NCI-H748 (cell line): Measurements from ENCODE around the gene ARHGAP8.
"Not testable (repeated sequence)": the region's sequence is repeated elsewhere in the genome, so short reads cannot be mapped to it uniquely, and the experiment has no call there.

ENCODE experiments used
- DNase-seq: peaks from one replicate; lab custom pipeline; 2025; ENCODE audit not compliant: unreplicated experiment; lab: John Stamatoyannopoulos, UW

Gene ARHGAP8

DNA sequence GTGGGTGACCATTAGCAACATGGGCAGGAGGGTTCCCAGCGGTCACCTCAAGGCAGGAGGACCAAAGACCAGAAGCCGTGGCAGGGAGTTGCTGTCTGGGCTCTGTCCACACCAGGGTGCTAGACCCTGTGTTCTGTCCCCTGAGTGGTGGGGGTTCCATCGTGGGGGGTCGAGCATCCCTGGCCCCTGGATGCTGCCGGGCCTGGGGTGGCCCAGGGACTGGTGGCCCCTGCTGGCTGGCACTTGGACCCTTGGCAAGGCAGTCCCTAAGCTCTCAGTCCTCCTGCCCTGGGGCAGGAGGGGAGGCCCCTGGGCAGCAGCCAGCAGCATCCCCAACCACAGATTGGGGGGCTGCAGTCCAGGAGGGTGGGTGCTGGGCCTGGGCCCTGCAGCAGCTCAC is 13.4 kb upstream of the ARHGAP8 start:
- DNase-seq: no peak

DNA sequence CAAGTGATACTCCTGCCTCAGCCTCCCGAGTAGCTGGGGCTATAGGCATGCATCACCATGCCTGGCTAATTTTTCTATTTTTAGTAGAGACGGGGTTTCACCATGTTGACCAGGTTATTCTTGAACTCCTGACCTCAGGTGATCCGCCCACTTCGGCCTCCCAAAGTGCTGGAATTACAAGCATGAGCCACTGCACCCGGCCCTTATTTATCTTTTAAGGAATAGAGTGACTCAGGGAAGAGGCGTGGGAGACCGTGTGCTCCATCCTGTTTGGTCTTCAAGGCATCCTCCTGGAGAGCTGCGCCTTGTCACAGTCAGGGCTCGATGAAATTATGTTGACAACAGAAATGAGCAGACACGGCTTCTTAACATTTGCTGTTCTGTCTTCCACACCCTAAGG is 12.7 kb upstream of the ARHGAP8 start:
- DNase-seq: not testable (repeated sequence)

DNA sequence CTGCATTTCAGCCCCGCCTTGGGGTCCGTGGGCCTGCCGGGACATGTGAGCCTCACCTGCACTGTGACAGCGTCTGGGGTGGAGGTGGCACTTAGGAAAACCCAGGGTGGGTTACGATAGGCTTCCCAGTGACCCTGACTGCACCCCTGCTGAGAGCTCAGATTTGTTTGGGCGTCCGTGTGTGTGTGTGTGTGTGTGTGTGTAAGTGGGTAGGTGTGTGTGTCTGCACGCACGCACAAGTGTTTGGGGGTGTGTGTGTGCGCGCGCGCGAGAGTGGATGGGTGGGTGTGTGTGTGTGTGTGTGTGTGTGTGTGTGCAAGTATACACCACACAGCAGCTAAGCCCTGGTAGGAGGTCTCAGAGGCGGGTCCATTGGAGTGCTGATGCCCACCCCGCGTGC is 12.1 kb upstream of the ARHGAP8 start:
- no peak for DNase-seq

DNA sequence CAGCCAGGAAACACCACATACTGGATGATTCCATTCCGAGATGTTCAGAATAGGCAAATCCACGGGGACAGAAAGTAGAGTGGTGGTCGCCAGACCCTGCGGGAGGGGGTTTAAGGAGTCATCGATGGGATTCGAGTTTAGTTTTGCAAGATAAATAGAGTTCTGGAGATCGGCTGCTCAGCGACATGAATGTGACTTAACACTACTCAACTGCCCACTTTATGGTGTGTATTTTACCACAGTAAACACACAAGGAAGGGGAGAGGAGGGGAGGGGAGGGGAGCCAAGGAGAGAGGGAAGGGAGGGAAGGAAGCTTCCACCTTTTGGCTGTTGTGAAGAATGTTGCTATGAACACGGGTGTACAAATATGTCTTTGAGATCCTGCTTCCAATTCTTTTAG is 10.4 kb upstream of the ARHGAP8 start:
- no peak for DNase-seq

DNA sequence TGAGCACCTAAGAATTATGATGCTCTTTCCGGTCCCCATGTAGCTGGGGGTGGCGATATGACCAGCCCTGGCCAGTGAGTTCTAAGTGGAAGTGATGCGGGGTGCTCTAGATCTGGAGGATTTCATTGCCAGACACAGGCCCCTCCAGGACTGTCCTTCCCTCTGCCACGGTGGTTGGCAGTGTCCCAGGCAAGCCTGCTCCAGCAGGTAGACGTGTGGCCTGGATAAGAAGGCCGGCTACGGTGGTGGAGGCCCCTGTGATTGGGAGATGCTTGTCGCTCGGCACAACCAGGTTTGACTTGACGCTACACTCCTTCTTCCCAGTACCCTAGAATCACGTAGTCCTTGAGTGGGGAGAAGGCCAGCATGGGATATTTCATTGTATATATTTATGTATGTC is 9.1 kb upstream of the ARHGAP8 start:
- no peak for DNase-seq

DNA sequence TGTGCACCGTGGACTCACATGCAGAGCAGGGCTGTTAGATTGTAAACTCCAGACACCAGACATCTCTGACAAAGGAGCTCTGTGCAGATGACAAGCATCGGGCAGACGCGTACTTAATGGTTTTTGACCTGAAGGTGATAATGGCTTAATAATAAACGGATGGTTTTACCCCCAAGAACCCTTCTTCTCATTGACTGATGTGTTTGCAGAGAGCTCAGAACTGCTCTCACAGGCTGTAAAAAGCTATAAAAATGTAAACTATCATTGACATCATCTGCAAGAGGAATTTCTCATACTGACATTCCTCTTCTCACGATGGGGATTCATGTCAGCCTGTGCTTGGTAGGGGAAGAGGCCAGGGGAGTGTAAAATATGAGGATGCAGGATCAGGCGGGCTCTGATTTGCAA is 8.6 kb upstream of the ARHGAP8 start:
- DNase-seq: peak; percentile 18

DNA sequence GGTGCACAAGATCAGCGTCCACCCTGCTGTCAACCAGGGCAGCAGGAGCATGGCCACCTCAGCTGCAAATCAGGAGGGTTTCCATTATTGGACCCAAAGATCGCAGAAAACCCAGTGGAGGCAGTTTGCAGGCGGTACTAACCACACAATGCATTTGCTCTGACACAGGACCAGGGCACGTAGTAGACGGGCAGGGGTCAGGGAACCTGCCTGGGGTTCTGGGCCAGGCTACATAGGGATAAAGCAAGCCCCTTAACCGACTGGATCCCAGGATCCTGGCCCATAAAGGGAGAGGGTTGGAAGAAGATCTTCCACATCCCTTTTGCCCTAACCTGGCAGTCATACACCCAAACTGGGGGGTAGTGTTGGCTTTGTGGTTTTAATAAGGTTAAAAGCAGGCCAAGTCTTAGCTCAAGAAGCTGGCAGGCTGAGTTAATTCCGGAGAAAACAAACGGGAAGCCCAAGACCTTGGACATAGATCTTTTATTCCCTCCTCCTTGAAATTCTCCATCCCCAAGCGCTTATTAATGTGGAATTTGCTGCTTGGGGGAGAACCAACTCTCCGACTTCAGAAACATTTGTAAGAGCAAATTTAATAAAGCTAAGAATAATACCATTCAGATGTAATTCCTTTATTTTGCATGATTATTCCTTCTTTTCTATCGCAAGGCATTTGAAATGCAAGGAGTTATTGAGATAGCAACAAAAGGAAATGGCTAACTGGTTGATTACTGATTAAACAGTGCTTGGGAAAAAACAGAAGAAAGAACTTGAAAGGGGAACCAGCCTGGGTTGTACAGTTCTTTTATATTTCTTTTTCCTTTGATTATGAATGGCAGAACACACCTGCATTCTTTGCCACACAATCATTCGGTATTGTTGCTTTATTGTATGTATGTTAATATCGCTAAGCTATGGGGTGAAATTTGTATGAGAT is 6.3 kb upstream of the ARHGAP8 start:
- no peak for DNase-seq

DNA sequence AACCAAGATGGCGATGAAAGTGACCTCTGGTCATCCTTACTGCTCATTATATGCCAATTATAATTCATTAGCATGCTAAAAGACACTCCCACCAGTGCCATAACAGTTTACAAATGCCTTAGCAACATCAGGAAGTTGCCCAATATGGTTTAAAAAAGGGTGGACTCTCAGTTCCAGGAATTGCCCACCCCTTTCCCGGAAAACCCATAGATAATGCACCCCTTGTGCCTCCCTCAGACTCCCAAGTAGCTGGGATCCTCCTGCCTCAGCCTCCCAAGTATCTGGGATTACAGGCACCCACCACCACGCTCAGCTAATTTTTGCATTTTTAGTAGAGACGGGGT is 4.6 kb upstream of the ARHGAP8 start:
- not testable (repeated sequence) for DNase-seq

DNA sequence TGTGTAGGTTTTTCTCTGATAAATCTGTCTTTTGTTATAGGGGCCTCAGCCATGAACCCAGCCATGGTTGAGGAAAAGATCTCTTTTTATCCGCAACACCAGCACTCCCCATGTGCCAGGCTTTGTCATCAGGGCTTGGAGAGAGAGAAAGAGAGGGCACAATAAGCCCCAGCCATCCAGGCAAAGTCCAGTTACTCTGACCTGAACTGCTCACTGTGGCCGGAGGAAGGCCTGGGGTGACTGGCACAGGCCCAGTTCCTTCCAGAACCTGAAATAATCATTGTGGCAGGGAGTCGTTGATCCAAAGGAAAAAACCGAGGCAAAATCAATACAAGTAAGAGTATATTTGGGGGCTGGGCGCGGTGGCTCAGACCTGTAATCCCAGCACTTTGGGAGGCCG is 3.9 kb upstream of the ARHGAP8 start:
- no peak for DNase-seq

DNA sequence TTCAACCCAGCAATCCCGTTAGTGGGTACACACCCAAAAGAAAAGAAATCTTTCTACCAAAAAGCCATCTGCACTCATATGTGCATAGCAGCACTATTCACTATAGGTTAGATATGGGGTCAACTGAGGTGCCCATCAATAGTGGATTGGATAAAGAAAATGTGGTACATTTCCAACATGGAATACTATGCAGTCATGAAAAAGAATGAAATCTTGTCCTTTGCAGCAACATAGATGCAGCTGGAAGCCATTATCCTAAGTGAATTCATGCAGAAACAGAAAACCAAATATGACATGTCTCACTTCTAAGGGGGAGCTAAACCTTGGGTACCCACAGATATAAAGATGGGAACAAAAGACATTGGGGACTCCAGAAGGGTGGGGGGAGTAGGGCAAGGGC is 1.9 kb upstream of the ARHGAP8 start:
- DNase-seq: no peak

DNA sequence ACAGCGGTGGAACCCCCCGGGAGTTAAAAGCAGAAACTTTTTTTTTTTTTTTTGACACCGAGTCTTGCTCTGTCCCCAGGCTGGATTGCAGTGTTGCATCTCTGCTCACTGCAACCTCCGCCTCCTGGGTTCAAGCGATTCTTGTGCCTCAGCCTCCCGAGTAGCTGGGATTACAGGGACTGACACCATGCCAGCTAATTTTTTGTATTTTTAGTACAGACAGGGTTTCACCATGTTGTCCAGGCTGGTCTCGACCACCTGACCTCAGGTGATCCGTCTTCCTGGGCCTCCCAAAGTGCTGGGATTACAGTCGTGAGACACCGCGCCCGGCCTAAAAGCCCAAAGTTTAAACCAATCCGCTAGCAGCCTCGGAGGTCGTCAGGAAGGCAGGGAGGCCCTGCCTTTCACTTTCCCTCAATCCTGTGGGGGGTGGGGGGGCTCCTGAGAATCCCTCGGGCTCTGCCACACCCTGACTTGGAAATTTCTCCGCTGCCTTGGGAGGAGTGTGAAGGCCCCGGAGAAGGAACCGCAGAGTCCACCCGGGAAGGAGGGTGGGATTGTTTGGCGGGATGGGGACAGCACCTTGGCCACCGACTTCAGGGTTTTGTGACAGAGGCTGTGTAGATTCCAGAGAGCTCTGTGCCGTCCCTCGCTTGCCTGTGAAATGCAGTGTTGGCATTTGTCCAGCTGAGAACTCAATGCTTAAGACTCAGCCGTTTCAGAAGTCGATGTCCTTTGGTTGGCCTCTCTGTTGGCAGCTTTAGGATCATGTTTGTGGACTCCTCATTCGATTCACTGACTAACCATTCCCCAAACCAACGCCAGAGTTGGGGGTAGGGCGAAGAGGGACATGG is 1.0 kb downstream of the ARHGAP8 start:
- DNase-seq: peak; percentile 14

DNA sequence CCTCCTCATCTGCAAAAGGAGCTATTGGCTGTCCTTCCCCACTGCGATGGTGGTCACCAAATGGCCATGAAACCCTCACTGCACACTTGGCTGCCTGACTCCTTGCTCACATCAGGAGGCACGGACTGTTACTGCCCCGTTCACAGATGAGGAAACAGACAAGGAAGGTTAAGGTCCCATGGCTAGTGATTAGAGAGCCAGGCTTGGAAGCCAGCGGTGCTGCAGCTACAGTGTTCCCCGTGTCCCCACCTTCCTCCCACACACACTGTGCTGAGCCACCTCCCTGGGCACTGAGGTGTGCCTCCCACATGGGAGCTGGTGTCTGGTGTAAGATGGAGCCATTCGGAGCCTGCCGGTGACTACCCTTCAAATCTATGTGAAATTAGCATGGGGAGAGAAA is 2.6 kb downstream of the ARHGAP8 start:
- DNase-seq: no peak

DNA sequence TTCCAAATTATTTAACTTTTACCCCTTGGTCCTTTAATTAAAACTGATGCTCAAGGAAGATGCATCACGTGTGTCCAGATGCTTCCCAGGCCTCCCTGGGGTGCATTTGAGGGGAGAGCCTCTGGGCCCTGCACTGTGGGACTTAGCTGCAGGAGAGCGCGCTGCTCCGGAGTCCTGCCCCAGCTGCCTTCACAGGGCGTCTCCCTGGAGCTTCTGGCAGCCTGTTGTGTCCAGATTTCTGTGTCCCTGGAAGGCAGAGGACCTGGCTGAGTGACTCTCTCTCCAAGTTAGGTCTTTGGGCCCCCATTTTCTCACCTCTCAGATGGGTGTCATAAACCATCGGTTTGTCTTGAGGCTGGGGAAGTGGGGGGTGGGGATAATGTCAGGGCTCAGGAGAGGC is 3.0 kb downstream of the ARHGAP8 start:
- DNase-seq: no peak

DNA sequence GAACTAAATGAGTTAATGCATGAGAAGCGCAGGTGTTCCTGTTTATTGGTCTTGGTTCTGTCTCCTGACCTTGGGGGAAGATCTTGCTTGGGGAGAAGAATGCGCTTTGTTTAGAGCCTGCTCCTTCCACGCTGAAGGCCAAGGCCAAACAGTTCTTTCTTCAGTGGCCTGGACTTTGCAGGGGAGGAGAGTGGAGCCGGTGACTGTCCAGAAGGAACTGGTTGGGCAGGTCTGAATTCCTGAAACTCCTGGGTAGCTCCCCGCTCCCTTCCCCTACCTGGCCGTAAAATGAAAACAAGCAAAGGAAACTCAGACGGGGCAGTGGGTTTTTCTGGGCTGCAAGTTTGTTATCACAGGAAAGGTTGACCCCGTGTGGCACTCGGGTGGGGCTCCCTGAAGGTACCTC is 3.6 kb downstream of the ARHGAP8 start:
- DNase-seq: no peak

DNA sequence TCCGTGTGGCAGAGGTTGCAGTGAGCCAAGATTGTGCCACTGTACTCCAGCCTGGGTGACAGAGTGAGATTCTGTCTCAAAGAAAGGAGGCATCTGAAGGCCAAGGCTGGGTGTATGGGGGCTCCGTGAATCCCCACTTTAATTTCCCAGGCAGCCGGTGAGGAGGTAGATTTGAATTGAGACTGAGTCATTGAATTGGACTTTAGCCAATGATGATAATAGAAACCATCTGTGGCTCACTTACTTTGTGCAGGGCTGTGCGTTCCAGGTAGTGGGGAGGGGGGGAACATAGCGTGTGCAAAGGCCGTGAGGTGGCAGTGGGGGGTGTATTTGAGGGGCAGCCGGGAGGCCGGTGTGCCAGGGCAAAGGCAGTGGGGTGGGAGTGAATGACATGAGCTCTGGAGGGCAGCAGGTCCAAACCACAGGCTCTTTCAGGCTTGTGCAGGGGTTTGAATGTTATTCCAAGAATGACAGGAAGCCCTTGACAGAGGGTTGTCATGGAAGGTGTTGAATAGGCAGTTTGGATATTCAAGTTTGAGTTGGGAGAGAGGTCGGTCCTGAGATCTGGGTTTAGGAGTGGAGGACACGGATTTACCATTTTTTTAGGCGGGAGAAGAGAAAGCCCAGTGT is 6.1 kb downstream of the ARHGAP8 start:
- DNase-seq: no peak

DNA sequence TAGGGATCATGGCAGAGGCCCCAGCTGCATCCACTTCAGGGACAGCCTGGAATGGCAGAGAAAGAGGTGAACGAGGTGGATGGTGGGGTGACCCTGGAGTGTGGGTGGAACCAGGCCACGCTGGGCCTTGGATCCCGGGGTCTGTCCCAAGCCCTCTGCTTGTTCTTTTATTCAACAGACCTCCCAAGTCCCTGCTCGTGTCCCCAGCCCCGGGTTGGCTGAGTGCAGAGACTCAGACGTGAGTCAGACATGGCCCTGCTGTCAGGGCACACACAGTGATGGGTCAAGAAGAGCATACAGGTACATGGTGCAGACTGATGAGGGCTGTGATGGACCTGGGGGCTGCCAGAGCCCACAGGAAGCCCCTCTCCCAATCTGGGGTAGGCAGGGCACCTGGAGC is 6.6 kb downstream of the ARHGAP8 start:
- no peak for DNase-seq

DNA sequence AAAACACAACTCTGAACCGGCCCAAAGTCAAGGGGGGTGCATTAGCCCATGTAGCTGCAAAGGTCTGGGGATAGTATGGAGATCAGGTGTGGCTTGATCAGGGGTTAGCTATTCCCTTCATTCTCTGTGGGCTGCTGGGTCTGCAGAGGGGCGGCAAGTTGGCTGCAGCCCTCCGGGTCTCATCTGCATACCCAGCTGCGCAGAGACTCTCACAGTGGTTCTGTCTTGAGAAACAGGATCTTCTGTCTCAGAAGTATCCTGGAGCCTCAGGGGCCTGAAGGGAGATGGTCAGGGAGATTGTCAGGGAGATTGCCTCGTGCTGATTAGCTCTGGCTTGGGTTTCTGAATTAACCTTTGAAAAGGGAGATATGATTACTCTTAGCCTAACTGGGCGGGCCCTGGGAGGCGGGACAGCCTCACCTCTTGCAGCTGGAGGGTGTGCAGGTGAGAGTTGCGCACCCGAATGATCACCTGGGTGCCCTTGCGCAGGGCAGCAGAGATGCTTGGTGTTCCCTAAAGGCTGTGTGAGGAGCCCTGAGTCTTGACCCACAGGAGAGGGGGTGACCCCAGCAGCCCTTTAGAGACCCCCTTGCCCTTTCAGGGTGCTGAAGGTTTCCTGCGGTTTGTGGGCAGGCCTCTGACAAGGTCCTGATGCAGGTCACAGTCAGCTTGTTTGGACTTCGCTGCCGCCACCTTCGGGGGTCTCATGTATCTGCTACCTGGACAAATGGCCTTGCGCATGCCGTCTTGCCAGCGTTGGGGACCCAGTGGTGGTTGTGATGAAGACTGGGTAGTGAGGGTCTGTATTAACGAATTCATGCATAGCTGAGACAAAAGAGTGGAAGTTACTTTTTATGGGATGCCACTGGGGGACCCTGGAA is 7.3 kb downstream of the ARHGAP8 start:
- no peak for DNase-seq

DNA sequence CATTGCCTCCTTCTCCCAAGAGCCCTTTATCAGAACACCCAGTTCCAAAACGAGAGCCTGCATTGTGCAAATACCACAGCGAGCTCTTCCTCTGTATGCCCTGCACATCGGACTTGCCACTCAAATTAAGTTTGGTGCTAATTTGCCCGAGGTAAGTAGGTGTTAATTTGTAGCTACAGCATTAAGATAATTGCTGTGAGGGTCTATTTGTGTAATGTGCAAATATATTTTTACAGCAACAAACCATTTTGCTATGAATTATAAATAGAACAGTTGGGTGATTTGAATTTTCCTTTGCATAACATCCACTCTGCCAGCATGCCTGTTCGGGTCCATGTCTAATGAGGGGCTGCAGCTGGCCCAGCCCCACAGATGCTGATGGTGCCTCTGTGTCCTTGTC is 8.1 kb downstream of the ARHGAP8 start:
- no peak for DNase-seq

DNA sequence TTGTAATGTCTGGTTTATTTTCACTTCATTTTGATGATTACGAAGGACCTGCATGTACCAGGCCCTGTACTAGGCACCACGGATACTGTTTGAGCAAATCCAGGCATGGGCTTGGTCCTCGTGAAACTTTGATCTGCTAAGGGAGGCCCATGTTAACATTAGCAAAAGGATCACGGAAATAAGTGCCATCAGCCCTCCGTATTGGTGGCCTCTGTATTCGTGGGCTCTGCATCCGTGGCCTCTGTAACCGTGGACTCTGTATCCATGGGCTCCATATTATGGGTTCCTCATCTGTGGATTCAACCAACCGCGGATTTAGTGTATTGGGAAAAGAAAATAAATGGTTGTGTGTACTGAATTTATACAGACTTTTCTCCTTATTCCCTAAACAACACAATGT is 8.7 kb downstream of the ARHGAP8 start:
- no peak for DNase-seq

DNA sequence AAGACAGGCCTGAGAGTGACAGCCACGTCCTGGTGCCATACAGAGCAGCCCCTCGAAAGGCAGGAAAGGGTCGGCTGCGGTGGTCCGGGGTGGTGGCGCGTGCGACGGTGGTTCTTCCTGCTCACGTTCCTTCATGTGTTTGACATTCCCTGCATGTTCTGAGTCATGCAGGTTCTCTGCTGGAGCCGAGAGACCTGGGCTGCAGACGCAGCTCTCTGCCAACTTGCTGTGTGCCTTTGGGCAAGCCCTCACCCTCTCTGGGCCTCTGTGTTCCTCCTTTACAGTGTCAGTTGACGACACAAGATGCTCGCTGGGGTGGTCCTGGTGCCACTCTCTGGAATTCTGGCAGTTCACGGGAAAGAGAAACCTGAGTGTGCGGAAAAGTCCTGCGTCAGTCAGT is 12.0 kb downstream of the ARHGAP8 start:
- DNase-seq: no peak

DNA sequence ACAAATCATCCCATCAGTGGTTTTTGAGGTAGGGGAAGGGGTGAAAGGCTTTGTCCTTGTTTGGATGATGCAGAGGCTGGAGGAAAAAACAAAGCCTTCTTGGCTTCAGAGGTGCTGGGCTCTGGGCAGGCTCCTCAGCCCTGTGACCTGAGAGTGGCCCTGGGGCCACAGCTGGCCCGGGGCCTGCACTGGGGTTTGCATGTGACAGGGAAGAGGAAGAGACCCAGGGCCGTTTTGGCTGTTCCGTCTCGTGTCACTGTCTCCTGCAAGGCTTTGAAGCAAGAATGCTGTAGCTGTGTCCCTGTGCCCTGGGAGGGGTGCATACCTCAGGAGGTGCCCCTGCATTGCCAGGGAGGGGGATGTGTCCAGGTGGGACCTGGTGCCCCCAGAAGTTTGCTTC is 12.6 kb downstream of the ARHGAP8 start:
- DNase-seq: no peak
